GM21529 (cell line): ENCODE results near the gene EPB41L2.
"Not testable (repeated sequence)": the region's sequence is repeated elsewhere in the genome, so short reads cannot be mapped to it uniquely, and the experiment has no call there.

Experiments used
- ATAC-seq: cut with Tn5 transposase; IDR thresholded peaks from one replicate; pipeline ENCODE4 v1.9.1; 2021; ENCODE audit not compliant: unreplicated experiment

The EPB41L2 gene

GRCh38 chr6:131037194-131037897 is 25.7 kb downstream of the EPB41L2 start:
- ATAC-seq: no peak

DNA sequence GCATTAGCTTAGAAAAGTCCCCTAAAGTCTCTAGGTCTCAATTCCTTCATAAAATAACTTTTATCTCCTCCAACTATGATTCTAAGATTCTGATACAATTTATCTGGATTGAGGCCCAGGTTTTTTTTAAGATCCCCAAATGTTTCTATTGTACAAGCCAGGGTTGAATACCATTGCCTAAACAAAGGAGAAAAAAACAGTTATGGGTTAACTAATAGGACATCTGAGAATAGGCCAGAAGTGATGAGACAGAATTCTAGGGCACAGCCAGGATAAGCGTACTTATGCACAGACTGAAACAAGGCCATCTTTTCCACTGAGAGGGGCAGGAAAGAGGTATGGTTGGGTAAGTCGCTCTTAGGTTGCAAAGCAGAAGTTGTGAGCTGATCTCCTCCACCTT is 26.4 kb downstream of the EPB41L2 start:
- no peak for ATAC-seq

- ATAC-seq: no peak
Observed at GRCh38 chr6:131036143-131036542, 26.9 kb downstream of the EPB41L2 start.

- ATAC-seq: no peak
Observed at GRCh38 chr6:131035582-131035981, 27.5 kb downstream of the EPB41L2 start.

- ATAC-seq: no peak
Observed at GRCh38 chr6:131033631-131034030, 29.4 kb downstream of the EPB41L2 start.

DNA sequence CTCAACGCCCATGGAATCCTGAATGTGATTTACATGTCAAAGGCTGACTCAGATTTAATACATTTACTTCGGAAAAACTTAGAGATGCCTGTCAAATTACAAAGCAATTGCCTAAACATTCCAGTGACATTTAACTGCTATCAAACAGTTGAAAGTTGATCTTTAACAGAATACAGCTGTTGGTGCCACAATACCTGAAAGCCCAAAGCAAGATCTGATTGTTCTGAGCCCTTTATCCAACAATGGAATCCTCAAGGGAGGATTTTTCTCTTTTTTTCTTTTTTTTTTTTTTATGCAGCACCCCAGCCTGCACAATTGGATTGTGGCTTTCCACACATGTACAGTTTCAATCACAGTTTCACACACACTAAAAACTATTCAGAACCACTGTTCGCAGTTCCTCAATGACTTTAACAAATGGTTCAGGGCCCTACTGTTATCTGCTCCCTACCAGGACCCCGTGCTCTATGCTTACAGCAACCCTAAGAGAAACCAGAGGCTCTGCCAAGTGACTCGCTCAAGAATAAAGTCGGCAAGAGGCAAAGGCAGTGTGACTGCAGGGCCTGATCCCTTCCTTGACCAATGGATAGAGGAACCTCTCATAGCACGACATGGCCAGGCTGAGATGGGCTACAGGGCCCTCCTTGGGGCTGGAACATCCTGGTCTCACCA is 33.3 kb downstream of the EPB41L2 start:
- peak; percentile 99 for ATAC-seq

GRCh38 chr6:131027326-131027725 is 35.7 kb downstream of the EPB41L2 start:
- ATAC-seq: no peak

DNA sequence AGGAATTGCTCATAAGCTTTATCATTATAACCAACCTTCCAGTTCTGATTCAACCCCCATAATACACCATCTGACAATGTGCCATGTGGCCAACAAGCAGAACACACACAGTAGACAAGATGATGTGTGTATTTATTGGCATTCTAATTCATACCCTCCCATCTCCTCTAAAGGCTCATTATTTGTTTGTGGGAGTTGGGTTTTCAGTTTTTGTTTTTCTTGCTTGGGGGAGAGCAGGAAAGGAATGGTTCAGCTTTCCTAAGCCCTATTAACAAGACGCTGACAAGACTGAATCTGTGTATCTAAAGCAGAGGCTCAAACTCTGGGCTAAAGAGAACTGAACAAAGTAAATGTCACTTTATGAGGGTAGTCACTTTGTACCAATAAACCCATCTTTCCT is 36.8 kb downstream of the EPB41L2 start:
- no peak for ATAC-seq

DNA sequence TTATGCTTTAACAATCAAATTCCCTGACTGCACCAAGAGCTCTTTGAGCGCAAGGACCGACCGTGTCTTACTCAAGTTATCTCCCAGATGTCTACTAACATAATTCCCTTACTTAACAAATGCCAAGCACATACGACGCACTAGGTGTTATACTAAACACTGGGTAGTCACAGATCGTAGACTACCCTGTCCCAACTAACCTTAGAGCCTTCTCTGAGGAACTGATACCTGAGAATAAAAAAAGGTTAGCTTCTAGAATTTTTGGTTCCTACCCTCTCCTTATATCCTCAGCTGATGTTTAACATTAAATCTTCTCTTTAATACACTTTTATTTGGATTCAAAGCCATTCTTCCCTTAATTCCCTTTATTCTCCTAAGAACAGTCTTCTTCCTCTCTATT is 38.5 kb downstream of the EPB41L2 start:
- ATAC-seq: peak; percentile 60

GRCh38 chr6:131023834-131024504 is 39.1 kb downstream of the EPB41L2 start:
- ATAC-seq: no peak

GRCh38 chr6:131022691-131023090 is 40.4 kb downstream of the EPB41L2 start:
- ATAC-seq: no peak

DNA sequence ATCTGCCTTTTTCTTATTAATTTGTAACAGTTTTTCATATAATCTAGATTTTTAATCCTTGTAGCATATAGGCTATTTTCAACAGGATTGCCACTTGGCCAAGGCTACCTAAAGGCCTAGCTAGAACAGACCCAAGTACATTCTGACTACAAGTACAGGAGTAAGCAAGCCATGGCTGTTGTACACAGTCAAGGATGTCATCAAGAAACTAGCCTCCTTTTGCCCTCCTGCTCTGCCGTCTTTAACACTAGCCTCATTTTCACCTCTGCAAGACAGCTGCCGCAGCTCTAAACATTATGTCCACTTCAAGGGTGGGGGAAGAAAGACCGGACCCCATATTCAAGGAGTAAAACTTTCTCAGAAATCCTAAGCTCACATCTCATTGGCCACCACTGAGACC is 45.1 kb downstream of the EPB41L2 start:
- ATAC-seq: no peak

DNA sequence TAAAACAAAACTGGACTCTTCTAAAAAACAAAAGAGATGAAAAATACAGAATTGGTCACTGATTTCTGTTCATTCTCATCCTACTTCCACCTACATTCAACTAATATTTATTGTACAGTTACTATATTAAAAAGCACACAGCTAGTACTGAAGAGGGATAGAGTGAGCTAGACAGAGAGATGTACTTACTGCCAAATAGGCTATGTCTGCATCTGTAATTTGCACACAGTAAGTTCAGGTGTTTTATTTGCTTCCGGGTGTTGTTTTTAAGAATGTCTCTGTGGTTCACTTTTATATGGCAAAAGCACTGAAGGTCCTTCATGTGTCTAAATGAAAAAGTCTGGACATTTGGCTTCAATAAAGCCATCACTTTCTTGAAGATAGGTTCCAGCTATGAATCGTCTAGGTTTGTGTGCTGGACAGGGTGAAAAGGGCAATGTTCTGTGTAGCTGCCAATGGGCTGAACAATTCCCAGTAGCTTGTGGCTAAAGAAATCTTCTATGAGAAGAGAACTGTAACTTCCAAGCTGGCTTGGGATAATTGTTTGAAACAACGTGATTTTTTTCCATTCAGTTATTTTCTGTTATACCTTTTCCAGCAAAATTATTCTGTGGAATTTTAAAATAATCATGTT is 47.3 kb downstream of the EPB41L2 start:
- no peak for ATAC-seq

GRCh38 chr6:131015025-131015591 is 47.9 kb downstream of the EPB41L2 start:
- ATAC-seq: no peak

- ATAC-seq: no peak
Observed at GRCh38 chr6:131014080-131014776, 48.8 kb downstream of the EPB41L2 start.

DNA sequence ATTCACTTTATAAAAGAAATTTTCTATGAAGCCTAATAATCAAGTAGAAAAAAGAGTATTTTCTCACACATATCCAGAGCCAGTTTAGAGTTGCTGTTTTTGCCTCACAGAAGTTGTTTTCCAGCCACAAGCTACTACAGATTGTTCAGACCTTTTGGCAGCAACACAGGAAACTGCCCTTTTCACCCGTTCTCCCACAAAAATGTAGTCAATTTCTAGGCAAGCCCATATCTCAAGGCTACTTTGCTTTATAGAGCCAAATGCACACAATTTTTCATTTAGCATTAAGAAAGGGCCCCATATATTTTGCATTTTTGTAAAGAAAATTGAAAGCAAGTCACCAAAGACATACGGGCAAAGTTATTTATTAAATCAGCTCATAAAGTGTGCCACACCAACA is 49.5 kb downstream of the EPB41L2 start:
- no peak for ATAC-seq

DNA sequence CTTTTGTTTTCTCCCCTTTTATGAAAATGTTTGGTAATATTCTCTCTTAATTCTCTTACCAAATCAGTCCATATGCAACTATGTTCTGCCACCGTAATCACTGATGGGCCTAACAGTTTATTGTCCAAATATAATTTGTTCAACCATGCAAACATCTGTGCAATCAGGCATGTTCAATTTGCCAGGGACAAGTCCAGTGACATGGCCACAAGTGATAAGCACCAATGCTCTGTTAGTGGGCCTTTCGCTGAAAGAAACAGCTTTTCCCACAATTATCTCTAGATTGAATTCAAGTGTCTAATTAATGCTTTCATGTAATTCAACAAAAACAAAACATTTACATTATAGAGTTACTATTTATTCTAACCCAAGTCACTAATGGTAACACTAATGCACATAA is 53.3 kb downstream of the EPB41L2 start:
- ATAC-seq: no peak

GRCh38 chr6:131008965-131009364 is 54.1 kb downstream of the EPB41L2 start:
- not testable (repeated sequence) for ATAC-seq

GRCh38 chr6:131007964-131008363 is 55.1 kb downstream of the EPB41L2 start:
- not testable (repeated sequence) for ATAC-seq

DNA sequence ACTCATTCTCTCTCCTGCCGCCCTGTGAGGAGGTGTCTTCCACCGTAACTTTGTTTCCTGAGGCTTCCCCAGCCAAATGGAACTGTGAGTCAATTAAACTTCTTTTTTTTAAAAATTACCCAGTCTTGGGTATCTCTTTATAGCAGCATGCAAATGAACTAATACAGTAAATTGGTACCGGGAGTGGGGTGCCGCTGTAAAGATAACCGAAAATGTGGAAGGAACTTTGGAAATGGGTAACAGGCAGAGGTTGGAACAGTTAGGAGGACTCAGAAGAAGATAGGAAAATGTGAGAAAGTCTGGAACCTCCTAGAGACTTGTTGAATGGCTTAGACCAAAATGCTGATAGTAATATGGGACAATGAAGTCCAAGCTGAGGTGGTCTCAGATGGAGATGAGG is 55.8 kb downstream of the EPB41L2 start:
- no peak for ATAC-seq
